Measurements from ENCODE around the gene NEURL3.

GRCh38 chr2:96511851-96512250 lies 6.7 kb upstream of the NEURL3 start:
- TF ChIP-seq POLR2AphosphoS5 (IDR thresholded peaks at IDR 0.05): no peak
- no peak for TF ChIP-seq CTCF (IDR thresholded peaks at IDR 0.05)

All from prostate gland (tissue), 2 donors.